Measurements from ENCODE around the gene NUTM1.
"Not testable (repeated sequence)": the region's sequence is repeated elsewhere in the genome, so short reads cannot be mapped to it uniquely, and the experiment has no call there.

NUTM1 gene

DNA sequence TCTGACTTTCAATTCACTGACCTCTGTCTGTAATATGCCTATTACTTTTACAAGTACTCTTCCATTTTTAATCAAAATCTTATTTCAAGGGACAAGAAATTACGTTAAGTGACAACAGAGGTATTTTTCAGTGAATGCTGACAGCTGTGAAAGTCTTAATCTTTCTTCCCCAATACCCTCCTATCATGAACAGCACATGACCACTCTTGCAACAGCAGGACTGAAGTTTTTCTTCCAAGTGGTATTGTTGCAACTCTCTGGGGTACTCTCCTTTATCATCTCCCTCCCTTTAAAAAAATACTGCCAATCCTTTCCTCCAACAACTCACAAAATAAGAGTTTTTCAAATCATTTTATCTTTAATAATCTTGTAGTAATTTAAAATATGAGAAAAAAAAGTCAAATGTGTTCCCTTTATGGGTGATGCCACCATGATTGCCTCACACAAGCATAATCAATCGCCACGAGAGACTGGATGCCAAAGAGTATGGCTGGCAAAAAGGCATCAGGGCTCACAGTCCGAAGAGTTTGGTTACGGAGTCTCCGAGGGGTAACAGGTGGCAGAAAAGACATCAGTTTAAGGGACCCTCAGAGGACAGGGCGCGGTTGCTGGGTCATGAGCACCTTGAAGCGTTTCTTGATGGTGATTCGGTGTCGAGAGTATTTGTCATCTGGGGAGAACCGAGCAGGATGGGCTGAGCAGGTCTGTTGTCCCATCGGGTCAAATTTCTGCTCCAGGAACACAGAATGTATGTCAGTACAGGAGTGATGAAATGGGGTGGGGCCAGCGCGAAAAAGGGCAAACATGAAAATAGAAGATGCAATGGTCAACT, 1.5 kb upstream of the NUTM1 start:
- Histone ChIP-seq H3K9ac (ENCODE audit: low read length) (no peak overlapping the region), H3K4me3 (ENCODE audit: low read length) (peak overlapping the region; percentile 82), H3K79me2 (ENCODE audit: low read length) (peaks cover 21% of the 10 kb centered on the region), H3K9me3 (ENCODE audit: insufficient read depth, low read length) (no peaks in the 10 kb centered on the region), H3K4me1 (ENCODE audit: low read length) (peaks cover 14% of the 10 kb centered on the region), H3K27me3 (ENCODE audit: low read depth, low read length) (no peaks in the 10 kb centered on the region), H3K4me2 (ENCODE audit: low read length) (peak overlapping the region; percentile 21), H2AFZ (ENCODE audit: low read depth, low read length) (no peak overlapping the region), H4K20me1 (ENCODE audit: insufficient read depth, low read length) (no peaks in the 10 kb centered on the region), H3K27ac (ENCODE audit: low read length) (no peak overlapping the region), H3K36me3 (replicated peaks; ENCODE audit: low read depth, low read length) (peaks cover 21% of the 10 kb centered on the region)
- TF ChIP-seq, protein P1, sequence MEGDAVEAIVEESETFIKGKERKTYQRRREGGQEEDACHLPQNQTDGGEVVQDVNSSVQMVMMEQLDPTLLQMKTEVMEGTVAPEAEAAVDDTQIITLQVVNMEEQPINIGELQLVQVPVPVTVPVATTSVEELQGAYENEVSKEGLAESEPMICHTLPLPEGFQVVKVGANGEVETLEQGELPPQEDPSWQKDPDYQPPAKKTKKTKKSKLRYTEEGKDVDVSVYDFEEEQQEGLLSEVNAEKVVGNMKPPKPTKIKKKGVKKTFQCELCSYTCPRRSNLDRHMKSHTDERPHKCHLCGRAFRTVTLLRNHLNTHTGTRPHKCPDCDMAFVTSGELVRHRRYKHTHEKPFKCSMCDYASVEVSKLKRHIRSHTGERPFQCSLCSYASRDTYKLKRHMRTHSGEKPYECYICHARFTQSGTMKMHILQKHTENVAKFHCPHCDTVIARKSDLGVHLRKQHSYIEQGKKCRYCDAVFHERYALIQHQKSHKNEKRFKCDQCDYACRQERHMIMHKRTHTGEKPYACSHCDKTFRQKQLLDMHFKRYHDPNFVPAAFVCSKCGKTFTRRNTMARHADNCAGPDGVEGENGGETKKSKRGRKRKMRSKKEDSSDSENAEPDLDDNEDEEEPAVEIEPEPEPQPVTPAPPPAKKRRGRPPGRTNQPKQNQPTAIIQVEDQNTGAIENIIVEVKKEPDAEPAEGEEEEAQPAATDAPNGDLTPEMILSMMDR (IDR thresholded peaks at IDR 0.05; ENCODE audit: low read depth, low read length) = no peak
- no peak for TF ChIP-seq EZH2phosphoT487 (IDR thresholded peaks at IDR 0.05; ENCODE audit: low read depth)

DNA sequence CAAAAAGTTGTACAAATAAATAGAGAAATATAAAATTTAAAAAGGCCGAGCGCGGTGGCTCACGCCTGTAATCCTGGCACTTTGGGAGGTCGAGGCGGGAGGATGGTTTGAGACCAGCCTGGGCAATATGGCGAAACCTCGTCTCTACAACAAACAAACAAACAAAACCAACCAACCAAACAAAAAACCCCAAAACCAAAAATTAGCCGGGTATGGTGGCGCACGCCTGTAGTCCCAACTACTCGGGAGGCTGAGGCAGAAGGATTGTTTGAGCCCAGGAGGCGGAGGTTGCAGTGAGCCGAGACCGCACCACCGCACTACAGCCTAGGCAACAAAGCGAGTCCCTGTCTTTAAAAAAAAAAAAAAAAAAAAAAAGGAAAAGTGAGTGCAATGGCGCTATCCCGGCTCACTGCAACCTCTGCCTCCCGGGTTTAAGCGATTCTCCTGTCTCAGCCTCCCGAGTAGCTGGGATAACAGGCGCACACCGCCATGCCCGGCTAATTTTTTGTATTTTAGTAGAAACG, 840 bp upstream of the NUTM1 start:
- Histone ChIP-seq H3K9ac (ENCODE audit: low read length) (peak overlapping the region; percentile 80), H3K4me2 (ENCODE audit: low read length) (peak overlapping the region; percentile 21), H3K36me3 (replicated peaks; ENCODE audit: low read depth, low read length) (peaks cover 21% of the 10 kb centered on the region), H3K4me3 (ENCODE audit: low read length) (peak overlapping the region; percentile 82), H3K27ac (ENCODE audit: low read length) (peak overlapping the region; percentile 72), H3K79me2 (ENCODE audit: low read length) (peaks cover 21% of the 10 kb centered on the region)
- not testable (repeated sequence) for H3K9me3 ChIP-seq (ENCODE audit: insufficient read depth, low read length); H3K4me1 ChIP-seq (ENCODE audit: low read length); H4K20me1 ChIP-seq (ENCODE audit: insufficient read depth, low read length); H2AFZ ChIP-seq (ENCODE audit: low read depth, low read length); H3K27me3 ChIP-seq (ENCODE audit: low read depth, low read length)

DNA sequence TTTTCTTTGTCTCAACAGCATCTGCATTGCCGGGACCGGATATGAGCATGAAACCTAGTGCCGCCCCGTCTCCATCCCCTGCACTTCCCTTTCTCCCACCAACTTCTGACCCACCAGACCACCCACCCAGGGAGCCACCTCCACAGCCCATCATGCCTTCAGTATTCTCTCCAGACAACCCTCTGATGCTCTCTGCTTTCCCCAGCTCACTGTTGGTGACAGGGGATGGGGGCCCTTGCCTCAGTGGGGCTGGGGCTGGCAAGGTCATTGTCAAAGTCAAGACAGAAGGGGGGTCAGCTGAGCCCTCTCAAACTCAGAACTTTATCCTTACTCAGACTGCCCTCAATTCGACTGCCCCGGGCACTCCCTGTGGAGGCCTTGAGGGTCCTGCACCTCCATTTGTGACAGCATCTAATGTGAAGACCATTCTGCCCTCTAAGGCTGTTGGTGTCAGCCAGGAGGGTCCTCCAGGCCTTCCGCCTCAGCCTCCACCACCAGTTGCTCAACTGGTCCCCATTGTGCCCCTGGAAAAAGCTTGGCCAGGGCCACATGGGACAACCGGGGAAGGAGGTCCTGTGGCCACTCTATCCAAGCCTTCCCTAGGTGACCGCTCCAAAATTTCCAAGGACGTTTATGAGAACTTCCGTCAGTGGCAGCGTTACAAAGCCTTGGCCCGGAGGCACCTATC, 5.0 kb downstream of the NUTM1 start:
- no peak overlapping the region for H2AFZ ChIP-seq (ENCODE audit: low read depth, low read length)
- peaks cover 4% of the 10 kb centered on the region; the same call in 1 of the 2 replicates for H3K4me1 ChIP-seq (ENCODE audit: low read length)
- H3K27me3 ChIP-seq (ENCODE audit: low read depth, low read length) = no peaks in the 10 kb centered on the region
- H3K9me3 ChIP-seq (ENCODE audit: insufficient read depth, low read length) = no peaks in the 10 kb centered on the region
- H3K36me3 ChIP-seq (replicated peaks; ENCODE audit: low read depth, low read length) = no peaks in the 10 kb centered on the region
- TF ChIP-seq EZH2phosphoT487 (IDR thresholded peaks at IDR 0.05; ENCODE audit: low read depth) = no peak
- TF ChIP-seq, protein P1 (IDR thresholded peaks at IDR 0.05; ENCODE audit: low read depth, low read length) = no peak
- H3K9ac ChIP-seq (ENCODE audit: low read length) = no peak overlapping the region
- H3K79me2 ChIP-seq (ENCODE audit: low read length) = no peaks in the 10 kb centered on the region
- no peak overlapping the region for H3K4me2 ChIP-seq (ENCODE audit: low read length)
- no peaks in the 10 kb centered on the region for H4K20me1 ChIP-seq (ENCODE audit: insufficient read depth, low read length)
- no peak overlapping the region for H3K4me3 ChIP-seq (ENCODE audit: low read length)
- no peak overlapping the region for H3K27ac ChIP-seq (ENCODE audit: low read length)

DNA sequence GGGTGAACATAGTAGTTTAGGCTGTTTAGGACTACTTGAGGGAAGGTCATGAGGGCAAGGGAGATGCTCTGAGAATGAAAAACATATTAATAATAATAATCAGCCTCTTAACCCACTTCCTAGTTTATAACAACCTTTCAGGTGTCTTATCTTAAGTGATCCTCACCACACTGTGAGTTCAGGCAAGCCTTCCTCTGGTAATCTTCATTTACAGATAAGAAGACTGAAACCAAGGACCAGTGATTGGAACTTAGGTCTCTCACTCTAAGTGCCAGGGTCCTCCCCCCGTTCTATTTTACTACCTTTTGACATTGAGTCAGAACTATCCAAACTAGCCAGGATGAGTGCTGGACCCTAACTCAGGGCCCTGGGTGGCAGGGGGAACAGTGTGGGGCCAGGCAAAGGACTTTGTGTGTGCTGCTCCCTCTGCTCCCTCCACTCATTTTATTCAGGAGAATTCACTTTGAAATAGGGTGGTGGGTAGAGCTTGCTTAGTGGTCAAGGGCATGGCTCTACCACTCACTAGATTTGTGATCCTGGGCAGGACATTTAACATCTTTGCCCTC, 5.7 kb downstream of the NUTM1 start:
- Histone ChIP-seq H3K27me3 (ENCODE audit: low read depth, low read length) (no peaks in the 10 kb centered on the region), H3K79me2 (ENCODE audit: low read length) (no peaks in the 10 kb centered on the region), H3K27ac (ENCODE audit: low read length) (no peak overlapping the region), H2AFZ (ENCODE audit: low read depth, low read length) (no peak overlapping the region), H3K4me2 (ENCODE audit: low read length) (no peak overlapping the region), H3K4me1 (ENCODE audit: low read length) (no peaks in the 10 kb centered on the region), H3K9me3 (ENCODE audit: insufficient read depth, low read length) (no peaks in the 10 kb centered on the region), H3K4me3 (ENCODE audit: low read length) (no peak overlapping the region), H3K36me3 (replicated peaks; ENCODE audit: low read depth, low read length) (no peaks in the 10 kb centered on the region), H4K20me1 (ENCODE audit: insufficient read depth, low read length) (no peaks in the 10 kb centered on the region), H3K9ac (ENCODE audit: low read length) (no peak overlapping the region)
- TF ChIP-seq, protein P1 (IDR thresholded peaks at IDR 0.05; ENCODE audit: low read depth, low read length) = no peak
- no peak for TF ChIP-seq EZH2phosphoT487 (IDR thresholded peaks at IDR 0.05; ENCODE audit: low read depth)

Measured in OCI-LY3 (cell line).